RCC 7860 (cell line): ENCODE measurements around the gene AXIN2.

Experiments used
- DNase-seq: peaks from one replicate; pipeline ENCODE4 v3.0.0-alpha.2; 2015; ENCODE audit warnings: low spot score
- FAIRE-seq: peaks from 2 replicates; lab custom pipeline; 2012; peaks lifted over from hg19 to GRCh38; lab: Jason Lieb, UNC

AXIN2 gene, protein sequence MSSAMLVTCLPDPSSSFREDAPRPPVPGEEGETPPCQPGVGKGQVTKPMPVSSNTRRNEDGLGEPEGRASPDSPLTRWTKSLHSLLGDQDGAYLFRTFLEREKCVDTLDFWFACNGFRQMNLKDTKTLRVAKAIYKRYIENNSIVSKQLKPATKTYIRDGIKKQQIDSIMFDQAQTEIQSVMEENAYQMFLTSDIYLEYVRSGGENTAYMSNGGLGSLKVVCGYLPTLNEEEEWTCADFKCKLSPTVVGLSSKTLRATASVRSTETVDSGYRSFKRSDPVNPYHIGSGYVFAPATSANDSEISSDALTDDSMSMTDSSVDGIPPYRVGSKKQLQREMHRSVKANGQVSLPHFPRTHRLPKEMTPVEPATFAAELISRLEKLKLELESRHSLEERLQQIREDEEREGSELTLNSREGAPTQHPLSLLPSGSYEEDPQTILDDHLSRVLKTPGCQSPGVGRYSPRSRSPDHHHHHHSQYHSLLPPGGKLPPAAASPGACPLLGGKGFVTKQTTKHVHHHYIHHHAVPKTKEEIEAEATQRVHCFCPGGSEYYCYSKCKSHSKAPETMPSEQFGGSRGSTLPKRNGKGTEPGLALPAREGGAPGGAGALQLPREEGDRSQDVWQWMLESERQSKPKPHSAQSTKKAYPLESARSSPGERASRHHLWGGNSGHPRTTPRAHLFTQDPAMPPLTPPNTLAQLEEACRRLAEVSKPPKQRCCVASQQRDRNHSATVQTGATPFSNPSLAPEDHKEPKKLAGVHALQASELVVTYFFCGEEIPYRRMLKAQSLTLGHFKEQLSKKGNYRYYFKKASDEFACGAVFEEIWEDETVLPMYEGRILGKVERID

DNA sequence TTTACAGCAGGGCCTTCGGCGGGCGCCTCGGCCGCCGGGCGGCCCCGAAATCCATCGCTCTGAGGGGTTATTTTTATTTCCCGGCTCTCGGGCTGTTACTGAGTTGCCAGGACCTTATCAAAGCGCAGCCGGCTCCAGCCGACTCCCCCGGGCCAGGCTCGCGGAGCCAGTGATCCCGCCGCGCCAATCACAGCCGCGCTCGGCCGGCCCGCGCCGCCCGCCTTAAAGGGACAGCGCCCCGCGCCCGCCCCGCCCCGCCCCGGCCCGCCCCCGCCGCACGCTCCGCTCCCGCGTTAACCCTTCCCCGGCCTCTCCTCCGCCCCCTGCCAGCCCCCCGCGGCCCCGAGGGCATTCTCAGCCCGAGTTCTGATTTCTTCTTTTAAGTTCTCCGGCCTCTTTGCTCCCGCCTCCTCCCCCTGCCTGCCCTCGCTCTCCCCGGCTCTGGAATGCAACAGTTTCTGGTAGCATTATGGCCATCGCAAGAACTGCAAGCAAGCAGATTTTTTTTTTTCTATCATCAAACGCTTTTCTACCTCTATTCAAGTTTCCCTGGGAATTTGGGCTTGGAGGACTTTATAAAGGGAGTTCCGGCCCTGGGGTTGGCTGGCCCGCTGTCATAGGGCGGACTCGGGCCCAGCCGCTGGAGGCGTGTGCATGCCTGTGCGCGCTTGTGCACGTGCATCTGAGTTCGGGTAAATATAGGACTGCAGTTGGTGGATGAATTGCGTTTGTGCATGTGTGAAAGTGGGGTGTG is at the start of gene AXIN2:
Gene AXIN2, minus strand, starts transcription at position 197 of the 754 bp plus-strand sequence. CDS start 3,028 bp downstream, outside the sequence.
- FAIRE-seq (no peak), DNase-seq (peak; percentile 68)

DNA sequence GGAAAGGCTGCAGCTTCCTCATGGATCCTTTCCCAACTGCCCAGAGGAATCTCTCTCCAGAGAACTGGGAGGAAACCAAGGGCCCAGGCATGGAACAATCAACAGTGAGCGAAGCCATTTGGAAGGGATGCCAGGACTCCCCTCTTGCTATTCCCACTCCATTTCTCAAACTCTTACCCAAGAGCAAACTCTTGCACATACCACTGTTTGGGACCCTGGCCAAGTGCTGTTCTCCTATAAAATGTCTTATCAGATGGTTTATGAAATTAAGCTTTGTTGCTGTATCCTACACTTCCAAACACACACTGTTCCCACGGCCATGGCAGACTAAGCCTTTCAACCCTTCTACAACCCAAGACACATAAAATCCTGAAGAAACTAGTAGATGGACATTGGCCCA is 48.3 kb upstream of the AXIN2 start:
- no peak for FAIRE-seq
- DNase-seq, result no peak

DNA sequence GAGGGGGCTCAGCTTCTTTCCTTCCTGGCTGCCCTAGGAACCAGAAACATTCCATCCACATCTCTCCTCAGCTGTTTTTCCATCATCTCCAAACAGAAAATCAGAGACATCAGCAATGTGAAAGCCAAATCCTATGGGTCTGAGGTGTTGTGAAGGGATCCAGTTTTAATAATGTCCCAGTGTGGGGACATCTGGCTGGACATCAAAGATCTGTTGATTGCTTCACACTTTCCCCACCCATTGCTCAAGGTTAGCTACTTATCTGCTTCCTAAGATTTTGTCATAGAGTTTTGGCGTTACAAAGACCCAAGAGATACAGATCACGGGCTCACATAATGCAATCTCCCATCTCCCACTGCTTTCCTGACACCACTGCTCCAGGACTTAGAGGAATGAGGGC is 47.8 kb upstream of the AXIN2 start:
- no peak for DNase-seq
- FAIRE-seq, result no peak

DNA sequence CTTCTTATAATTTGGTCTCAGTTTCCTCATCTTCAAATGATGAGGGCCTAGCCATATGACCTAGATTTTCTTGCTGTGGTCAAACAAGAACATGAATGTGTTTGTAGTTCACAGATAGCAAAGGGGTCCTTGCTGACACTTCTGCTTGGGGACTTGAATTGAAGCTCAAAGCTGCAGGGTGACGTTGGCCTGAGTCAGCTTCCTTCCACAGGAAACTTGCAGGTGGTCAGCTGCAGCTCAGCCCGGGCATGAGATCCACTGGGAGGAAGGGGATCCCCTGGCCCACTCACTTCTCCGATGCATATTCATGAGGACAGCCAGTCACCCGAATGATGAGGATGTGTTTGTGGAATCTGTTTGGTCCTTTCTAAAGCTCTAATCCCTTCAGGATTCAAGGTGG is 42.6 kb upstream of the AXIN2 start:
- DNase-seq (no peak), FAIRE-seq (no peak)

DNA sequence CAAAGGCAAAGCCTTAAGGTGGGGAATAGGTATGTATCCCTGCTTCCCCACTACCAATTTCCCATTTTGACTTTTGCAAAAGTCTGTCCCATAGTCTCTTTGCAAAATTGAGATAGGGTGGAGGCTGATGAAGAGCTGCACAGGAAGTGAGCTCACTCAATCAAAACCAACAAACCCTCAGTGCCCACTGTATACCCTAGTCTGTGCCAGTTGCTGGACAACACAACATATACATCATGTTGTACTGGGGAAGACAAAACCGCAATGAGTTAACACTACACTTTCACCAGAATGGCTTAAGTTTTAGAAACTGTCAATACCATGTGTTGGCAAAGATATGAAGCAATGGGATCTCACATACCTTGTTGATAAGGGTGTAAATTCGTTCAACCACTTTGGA is 40.4 kb upstream of the AXIN2 start:
- no peak for FAIRE-seq
- no peak for DNase-seq

DNA sequence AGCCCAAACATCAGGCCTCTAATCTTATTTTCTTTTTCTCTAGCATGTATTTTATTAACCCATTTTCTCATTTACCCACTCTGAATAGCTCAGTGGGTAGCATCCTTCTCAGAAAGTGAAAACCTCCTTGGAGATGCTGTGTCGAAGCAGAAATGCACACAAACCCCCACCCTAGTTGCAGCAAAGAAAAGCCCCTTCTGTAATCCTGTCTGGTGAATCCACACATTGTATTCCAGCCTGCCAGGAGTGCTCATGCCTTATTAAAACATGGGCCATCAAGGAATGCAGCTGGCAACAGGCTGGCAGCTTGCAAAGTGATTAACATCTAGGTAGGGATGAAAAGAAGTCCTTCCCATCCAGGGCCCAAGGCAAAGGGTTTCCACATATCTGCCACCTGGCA is 39.7 kb upstream of the AXIN2 start:
- FAIRE-seq, result no peak
- DNase-seq, result no peak

DNA sequence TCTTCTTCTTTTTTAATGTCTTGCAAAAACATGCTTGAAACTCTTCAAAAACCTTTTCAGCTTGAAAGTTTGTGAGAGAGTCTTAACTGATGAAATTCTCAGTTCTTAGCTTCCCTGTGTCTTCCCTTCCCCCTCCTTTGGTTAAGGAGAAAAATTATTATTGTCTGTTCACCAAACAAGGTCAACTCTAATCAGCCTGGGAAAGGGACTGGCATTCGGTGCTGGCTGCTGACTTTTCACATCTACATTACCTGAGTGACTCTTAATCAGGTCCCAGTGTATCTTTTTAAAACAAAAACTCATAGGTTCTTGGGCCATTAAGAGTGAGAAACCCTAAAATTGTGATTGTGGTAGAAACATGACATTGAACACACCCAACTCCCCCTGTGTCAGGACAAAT is 39.1 kb upstream of the AXIN2 start:
- FAIRE-seq, result no peak
- no peak for DNase-seq

DNA sequence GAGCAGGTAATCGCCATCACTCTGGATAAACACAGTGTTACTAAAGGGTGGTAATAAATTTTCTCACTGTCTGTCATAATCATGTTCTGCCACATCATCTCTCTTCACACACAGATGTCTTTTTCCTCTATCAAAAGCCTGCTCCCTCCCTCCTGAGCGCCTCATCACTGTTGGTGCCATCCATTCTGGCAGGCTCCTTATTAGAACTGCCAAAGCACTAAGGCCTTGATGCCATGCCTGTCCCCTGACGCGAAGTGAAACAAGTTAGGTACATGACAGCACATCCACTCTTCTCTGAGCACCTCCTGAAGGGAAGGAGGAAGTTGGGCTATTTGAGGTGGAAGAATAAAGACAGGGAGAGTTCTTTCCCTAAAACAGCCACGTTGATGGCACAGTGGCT is 38.2 kb upstream of the AXIN2 start:
- DNase-seq (no peak), FAIRE-seq (no peak)

DNA sequence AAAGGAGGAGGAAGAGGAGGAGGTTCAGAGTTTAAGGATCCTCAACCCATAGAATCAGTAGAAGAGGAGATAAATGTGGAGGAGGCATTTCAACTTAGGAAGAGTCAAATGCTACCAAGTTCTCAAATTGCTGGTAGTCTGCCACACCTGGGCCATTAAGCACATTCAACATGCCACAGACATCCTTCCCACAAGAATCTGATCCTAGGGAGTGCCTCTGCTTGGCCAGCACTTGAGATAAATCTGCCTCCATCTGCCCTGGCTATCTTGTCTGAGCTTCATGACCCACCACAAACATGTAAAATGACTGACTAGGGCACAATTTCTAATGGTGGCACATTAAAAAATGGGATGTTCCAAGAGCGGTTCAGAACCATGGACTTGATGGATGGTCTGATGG is 37.3 kb upstream of the AXIN2 start:
- FAIRE-seq, result no peak

DNA sequence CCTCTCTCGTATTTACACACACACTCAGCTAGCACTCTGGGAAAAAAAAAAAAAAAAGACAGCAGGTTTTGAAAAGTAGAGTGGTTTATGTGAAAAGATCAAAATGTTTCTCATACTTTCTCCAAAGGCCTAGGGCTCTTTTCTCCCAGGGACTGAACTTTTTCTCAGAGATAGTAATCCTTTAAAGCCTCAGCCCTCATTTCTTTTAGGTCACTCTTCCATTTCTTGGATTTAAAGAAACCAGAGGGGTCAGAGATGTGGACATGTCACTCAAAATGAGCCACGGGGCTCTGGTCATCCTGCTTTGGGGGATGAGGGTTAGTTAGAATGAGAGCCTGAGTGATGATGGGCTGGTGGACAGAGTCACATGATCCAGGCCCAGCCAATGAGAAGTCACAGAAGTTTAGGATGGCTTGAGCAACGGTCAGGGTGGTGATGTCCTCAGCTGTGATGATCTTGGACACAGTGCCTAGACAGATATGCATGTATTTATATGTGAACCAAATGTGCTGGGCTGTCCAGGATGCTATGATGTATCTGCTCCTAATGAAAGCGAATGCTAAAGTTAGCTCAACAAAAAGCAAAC is 33.7 kb upstream of the AXIN2 start:
- FAIRE-seq, result no peak
- DNase-seq, result no peak

More for the DNA sequence above, 37.3 kb upstream of the AXIN2 start:
- DNase-seq, result no peak

DNA sequence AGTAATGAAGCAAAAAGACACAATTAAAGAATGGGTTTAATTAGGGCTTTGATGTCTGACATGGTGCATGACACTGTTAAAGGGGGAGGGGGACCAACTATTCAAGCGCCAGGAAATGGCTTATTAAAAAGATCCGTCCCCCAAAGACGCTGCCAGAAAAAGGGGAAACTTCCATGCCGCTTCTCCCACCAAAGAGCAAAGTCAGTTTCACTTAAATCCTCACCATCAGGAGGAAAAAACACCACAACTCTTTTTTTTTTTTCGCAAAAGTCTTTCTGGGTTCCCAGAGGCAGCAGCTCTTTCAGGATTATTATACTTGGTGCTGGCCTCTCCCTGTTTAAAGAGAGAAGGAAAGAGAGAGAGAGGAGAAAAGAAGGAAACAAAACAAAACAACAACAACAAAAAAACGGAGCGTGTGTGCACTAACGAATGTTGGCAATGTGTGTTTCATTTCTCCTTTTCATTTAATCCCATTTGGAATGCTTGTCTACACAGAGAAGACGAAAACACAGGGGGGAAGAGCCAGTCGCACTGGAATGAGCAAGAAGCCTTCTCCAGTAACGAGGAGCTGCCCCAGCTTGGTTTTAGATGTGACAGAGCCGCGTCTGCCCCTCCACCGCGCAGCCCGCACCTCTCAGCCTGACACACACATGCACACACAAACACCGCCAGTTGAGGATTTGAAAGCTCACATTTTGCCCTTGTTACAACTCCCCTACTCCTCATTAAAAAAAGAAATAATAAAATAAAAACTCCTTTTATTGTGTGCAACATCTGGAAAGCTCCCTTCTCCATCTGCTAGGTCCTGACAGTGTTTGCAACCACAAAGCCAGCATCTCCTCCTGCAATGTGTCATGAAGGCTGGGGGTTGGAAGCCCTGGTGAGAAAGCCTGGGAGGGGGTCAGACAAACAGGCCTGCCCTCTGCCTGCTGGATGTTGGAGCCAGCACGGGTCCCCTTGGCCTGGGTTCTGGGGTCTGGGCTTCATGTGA is 32.7 kb upstream of the AXIN2 start:
- DNase-seq, result no peak
- no peak for FAIRE-seq

DNA sequence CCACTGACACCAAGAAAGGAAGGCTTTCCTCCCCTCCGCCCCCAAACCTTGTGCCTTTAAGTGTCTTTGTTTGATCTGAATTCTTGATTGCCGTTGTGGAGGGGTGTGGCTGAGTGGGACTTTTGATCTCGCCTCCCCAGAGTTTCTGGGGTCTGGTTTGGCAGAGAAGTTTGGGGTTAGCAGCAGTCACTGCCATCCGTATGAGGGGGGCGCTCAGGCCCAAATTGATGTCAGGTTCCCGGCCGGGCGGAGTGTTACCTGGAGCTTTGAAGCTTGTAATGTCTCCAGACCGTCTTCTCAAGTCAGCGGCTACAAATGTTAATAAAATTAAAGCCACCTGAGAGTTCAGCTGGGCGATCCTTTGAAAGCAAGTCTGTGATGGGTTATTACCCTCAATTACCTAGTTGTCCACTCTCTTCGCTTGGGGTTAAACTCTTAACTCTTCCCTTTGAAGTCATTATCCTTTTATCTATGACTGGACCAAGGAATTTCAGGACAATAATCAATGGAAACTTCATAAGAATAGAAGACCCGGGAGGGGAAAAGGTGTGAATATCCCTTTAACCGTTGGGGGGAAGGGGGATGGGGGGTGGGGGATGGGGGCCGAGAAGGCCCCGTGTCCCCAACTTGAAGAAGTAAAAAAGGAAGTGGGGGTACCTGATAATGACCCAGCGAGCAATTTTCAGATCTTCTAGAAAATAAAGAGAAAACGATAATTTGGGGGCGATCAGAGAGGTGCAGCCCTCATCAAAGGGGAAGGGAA is 31.8 kb upstream of the AXIN2 start:
- no peak for DNase-seq
- FAIRE-seq, result no peak

DNA sequence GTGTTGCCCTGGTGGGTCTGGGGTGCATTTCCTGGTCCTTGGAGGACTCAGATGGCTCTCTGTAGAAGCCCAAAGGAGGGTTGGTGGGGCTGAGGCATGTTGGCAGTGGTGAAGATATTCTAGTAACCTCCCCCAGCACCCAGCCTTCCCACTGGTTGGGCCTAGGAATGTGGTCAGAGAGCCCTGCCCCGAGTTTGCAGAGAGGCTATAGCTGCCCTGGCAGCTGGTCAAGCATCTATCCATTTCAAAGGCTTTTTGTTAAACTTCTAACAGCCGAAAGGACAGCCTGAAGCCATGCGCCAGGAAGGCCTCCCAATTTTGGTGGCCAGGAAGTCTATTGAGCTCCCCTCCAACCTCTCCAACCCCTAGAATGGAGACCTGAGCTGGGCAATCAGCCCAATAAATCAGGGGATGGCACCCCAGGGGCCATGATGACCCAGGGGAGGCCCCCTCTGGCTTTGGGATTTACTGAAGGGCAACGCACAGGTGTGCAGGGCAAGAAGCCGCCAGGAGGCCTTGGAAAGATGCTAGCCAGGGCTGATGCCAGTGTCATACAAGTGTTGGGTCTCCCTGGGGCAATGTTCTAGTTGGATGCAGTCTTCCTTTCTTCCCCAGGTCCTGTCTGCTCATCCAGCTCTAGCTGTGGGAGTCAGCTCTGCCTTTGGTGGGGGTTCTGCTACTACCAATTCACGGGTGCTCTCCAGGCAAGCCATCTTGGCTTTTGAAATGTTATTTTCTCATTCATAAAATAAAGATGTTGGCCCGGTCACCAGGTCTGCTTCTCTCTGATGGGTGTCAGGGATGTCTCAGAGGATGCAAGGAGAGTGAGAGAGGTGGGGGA is 30.9 kb upstream of the AXIN2 start:
- no peak for FAIRE-seq
- DNase-seq, result no peak

DNA sequence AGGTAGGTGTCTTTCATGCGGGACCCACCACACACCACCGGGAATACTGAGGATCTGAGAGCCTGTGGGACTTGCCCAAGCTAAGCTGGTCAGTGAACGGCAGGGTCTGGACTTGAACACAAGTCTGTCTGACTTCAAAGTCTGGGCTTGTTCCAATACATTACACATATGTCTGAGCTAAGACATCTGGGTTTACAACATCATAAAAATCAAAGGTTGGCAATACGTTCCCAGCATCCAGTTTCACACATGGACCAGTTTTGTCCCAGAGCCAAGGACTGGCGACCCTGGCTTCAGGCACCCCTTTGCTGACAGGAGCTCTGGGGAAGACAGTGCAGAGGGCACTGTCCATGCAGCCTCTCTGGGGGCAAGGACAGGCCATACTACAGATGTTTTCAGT is 27.9 kb upstream of the AXIN2 start:
- DNase-seq (no peak), FAIRE-seq (no peak)

DNA sequence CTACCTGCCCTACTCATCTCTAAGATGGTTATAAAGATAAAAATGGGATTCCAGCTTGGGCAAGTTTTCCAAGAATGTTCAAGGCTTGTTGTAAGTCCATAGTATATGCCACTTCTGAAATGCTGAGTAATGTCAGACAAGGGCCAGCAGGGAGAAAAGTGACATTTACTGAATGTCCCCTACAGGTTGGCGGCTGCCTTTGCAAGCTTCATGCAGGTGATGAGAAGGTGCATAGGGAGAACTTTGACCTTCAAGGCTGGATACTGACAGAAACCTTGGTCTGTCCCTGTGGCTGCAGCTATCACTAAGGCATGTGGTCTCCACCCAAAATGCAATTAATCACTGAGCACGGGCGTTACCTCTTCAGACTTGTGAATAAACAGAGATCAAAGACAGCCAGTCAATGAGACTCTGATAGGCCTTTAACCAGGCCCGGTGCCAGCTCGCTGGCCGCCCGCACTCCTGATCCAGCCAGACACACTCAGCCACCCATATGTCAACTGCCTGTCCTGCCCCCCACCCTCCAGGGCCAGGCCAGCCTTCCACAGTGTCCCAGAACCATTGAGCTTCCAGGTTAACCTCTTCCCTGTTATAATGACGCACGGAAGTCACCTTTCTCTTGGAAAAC is 26.8 kb upstream of the AXIN2 start:
- FAIRE-seq (no peak), DNase-seq (no peak)

DNA sequence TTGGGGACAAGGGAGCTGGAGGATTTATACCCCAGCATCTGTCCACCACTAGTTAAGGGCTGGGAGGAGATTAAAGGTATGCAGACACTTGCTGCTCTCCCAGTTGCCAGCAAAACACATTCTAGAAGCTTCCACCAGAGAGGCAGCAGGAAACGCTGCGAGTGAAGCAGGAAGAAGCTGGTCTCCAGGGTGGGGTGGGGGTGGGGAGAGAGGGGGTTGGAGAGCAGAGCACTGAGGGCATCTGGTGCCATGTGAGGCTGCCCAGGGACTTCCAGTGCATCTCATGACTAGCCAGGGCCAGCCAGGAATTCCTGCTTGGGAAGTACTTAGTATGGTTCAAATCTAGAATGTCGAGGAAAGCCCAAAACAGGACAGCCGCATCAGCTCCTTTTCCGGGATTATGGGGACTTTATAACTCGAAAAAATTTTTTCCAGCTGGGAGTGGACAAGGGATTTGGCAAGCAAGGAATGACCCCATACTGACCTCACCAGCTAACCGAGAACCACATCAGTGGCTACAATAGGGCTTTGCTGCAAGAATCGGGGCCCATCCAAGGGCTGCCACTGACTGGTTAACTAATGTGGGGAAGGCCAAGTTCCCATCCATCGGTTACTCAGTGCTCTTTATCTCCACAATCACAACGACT is 26.2 kb upstream of the AXIN2 start:
- DNase-seq, result no peak

DNA sequence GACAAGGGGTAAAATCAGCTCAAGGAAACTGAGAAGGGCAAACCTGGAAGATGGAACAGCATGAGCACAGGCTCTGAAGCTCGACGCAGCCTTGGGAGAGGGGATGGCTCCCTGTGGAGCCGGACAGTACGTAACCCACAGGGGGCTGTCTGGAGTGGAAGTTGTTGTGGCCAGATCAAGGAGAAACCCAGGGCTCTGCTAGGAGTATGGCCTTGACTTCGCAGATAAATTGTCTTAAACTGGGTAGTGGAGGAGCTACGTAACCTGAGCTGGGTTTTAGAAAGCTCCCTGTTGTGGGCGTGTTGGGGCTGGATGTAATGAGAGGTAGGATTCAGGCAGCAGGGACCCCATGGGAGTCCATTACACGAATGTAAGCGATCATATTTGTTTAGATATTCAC is 25.5 kb upstream of the AXIN2 start:
- DNase-seq (no peak), FAIRE-seq (no peak)

More for the DNA sequence above, 26.2 kb upstream of the AXIN2 start:
- FAIRE-seq, result no peak
